BE2C (cell line): Measurements from ENCODE around the gene MPP3.

Experiments
- DNase-seq: peaks from one replicate; pipeline ENCODE4 v3.0.0-alpha.2; 2020
- H3K27me3 ChIP-seq: fragments of 250-450 bp; sonication (Bioruptor Pico); 2 replicates; pipeline ENCODE4 v1.5.1; 2020; ENCODE audit warnings: mild to moderate bottlenecking
- H3K36me3 ChIP-seq: fragments of 250-450 bp; sonication (Bioruptor Pico); 2 replicates; pipeline ENCODE4 v1.5.1; 2020; ENCODE audit warnings: mild to moderate bottlenecking
- H3K4me1 ChIP-seq: fragments of 250-450 bp; sonication (Bioruptor Pico); 2 replicates; pipeline ENCODE4 v1.5.1; 2020
- H3K4me3 ChIP-seq: 2 replicates; pipeline ENCODE4 v1.5.1; 2011; ENCODE audit warnings: low read depth, low read length
- H3K9me3 ChIP-seq: fragments of 250-450 bp; sonication (Bioruptor Pico); 2 replicates; pipeline ENCODE4 v1.5.1; 2020
- TF ChIP-seq, protein P1 (sequence below): IDR thresholded peaks from 2 replicates; pipeline ENCODE4 v1.5.1; 2012; ENCODE audit warnings: mild to moderate bottlenecking, low read depth, low read length

Gene MPP3

DNA sequence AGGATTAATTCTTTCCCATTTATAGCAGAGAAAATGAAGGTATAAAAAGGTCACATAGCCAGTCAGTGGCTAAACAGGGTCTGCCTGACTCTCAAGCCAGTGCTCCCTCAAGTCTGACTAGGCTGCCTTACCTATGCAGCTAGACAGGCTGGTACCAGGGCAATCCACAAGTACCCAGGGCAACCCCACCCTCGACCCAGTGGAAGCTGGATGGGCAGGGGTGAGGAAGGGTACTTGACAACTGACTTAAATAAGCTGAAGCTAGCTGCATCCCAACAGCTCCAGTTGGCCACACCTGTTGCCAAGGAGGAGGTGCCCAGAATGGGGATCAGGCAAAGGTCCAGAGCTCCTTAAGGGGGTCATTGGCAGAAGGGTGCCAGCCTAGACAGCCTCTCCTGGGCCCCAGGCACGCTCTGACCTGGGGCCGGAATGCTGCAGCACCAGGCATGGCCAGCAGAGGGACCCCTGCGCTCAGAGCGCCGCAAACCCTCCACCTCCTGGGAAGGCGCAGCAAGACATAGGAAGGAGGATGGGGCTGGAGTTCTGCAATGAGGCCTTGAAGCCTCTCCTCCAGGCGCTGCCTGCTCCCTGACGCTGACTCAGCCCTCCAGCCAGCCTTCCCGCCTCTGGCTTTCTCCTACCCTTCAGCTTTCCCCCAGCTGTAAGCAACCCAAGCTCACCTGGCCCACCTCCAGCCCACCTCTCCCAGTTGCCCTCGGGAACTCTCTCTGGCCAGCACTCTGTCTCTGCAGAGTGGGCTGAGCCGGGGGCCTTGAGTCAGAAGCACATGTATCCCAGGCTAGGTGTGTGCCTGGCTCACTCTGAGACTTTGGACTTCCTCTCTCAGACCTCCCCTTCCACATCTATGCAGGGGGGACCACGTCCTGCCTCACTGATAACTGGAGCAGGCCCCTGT, 45.6 kb upstream of the MPP3 start:
- TF ChIP-seq, protein P1, sequence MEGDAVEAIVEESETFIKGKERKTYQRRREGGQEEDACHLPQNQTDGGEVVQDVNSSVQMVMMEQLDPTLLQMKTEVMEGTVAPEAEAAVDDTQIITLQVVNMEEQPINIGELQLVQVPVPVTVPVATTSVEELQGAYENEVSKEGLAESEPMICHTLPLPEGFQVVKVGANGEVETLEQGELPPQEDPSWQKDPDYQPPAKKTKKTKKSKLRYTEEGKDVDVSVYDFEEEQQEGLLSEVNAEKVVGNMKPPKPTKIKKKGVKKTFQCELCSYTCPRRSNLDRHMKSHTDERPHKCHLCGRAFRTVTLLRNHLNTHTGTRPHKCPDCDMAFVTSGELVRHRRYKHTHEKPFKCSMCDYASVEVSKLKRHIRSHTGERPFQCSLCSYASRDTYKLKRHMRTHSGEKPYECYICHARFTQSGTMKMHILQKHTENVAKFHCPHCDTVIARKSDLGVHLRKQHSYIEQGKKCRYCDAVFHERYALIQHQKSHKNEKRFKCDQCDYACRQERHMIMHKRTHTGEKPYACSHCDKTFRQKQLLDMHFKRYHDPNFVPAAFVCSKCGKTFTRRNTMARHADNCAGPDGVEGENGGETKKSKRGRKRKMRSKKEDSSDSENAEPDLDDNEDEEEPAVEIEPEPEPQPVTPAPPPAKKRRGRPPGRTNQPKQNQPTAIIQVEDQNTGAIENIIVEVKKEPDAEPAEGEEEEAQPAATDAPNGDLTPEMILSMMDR = peak; percentile 92
- Histone ChIP-seq H3K4me1 (no peaks in the 10 kb centered on the region), H3K9me3 (no peaks in the 10 kb centered on the region), H3K36me3 (no peaks in the 10 kb centered on the region), H3K27me3 (no peaks in the 10 kb centered on the region), H3K4me3 (no peak overlapping the region)
- DNase-seq = peak; percentile 79

DNA sequence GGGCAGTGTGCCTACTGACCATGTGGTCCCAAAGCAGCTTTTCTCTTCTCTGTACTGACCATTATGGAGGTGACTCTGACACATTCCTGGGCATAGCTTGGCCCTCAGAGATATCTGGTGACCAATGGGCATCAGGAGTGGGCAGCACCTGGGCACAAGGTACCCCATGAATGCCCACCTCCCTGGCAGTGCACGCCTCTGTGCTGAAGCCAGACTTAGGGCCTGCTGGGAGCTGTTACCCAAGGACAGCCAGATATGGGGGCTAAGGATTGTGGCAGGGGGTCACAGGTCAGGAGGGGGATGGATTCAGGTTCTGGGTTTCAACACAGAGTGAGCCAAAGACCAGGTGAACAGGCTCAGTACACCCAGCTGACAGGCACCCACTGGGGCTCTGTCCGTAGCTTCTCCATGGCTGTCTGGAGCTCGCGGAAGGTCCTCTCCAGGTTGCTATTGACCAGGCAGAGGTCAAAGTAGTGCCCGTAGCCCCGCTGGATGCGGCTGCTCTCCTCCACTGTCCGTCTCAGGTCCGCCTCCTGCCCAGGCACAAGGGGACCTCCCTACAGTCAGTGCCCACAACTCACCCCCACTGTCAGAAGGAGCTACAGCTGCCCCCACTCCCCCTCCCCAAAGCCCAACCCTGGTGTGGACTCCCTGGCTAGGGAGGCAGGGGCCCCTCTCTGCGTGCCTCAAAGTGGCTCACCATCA, 44.7 kb upstream of the MPP3 start:
- H3K9me3 ChIP-seq = no peaks in the 10 kb centered on the region
- H3K27me3 ChIP-seq = no peaks in the 10 kb centered on the region
- H3K36me3 ChIP-seq = no peaks in the 10 kb centered on the region
- TF ChIP-seq, protein P1 = no peak
- no peaks in the 10 kb centered on the region for H3K4me1 ChIP-seq
- DNase-seq = no peak
- no peak overlapping the region for H3K4me3 ChIP-seq

DNA sequence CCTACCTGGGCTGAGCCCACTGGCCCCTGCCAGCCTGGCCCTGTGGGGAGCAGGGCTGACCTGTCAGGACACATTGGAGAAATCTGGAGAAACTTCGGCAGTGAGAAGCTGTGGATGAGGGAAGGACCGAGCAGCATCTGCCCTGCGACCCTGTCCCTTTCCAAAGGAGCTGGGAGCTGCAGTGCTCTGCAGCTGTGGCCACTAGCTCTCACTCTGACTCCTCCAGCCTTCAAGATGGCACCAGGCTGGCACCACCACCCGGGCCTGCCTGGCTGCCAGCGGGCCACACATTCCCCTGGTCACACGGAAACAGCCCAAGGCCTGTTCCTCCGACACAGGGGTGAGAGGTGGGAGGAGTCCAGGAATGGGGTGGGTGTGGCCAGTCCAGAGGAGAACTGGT, 44.1 kb upstream of the MPP3 start:
- Histone ChIP-seq H3K4me1 (no peaks in the 10 kb centered on the region), H3K36me3 (no peaks in the 10 kb centered on the region), H3K9me3 (no peaks in the 10 kb centered on the region), H3K4me3 (no peak overlapping the region), H3K27me3 (no peaks in the 10 kb centered on the region)
- DNase-seq = no peak
- TF ChIP-seq, protein P1 = no peak

DNA sequence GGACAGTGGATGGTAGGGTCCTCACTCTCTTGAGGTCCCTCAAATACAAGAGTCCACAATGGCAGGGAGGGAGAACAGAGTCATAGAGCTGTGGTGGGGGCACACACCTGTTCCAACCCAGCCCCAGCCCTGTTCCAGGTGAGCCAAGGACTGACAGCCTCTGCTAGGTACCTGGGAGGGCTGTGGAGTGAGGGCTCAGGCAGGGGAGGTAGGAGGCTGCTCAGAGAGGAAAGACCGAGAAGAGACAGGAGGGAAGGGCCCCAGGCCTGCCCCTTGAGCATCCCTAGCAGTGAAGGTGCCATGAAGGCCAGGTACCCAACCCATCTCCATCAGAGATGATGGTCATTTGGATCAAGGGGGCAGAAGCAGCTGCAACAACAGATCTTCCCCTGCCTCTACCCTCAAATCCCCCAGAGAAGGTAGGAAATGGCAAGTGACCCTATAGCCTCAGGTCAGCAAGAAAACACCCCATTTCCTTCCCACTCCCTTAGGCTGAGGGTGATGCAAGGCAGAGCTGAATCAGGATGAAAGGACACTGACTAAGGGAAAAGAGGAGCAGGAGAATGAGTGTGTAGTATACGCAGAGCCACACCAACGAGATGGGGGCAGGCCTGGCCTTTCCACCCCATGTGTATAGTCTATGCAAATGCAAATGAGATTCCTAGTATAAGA, 42.7 kb upstream of the MPP3 start:
- Histone ChIP-seq H3K9me3 (no peaks in the 10 kb centered on the region), H3K4me3 (no peak overlapping the region), H3K27me3 (no peaks in the 10 kb centered on the region), H3K4me1 (no peaks in the 10 kb centered on the region), H3K36me3 (no peaks in the 10 kb centered on the region)
- TF ChIP-seq, protein P1 = no peak
- DNase-seq = no peak

DNA sequence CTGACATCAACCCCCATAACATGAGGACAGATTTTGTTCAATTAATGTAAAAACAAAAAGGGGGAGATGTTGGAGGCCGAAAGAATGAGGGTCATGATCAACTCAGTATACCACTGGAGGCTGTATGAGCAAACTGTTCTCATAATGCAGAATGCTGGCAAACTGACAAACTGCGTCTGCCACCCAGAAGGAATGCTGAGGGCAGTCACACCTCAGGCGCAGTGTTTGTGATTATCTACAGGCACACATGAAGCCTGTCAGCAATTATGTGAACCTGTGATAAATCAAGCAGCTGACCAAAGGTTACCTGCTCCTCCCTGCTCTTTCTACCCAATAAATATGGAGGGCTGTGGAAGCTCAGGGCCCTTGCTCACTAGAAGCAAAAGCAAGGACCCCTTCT, 41.3 kb upstream of the MPP3 start:
- H3K4me1 ChIP-seq = no peaks in the 10 kb centered on the region
- TF ChIP-seq, protein P1 = no peak

More for the DNA sequence above, 41.3 kb upstream of the MPP3 start:
- peaks cover 6% of the 10 kb centered on the region; the same call in 1 of the 2 replicates for H3K27me3 ChIP-seq
- H3K4me3 ChIP-seq = no peak overlapping the region
- no peaks in the 10 kb centered on the region for H3K9me3 ChIP-seq
- no peaks in the 10 kb centered on the region for H3K36me3 ChIP-seq
- DNase-seq = no peak
